ENCODE results near the gene TMEM117. TPM values are rescaled to one million over a fixed set of nuclear protein-coding genes. Genes with fewer than 3 reads are reported as not detected.

TMEM117 gene
- total and polyA plus RNA-seq, 8 donors, result 1.8 to 6.1 (median 4.0) TPM

DNA sequence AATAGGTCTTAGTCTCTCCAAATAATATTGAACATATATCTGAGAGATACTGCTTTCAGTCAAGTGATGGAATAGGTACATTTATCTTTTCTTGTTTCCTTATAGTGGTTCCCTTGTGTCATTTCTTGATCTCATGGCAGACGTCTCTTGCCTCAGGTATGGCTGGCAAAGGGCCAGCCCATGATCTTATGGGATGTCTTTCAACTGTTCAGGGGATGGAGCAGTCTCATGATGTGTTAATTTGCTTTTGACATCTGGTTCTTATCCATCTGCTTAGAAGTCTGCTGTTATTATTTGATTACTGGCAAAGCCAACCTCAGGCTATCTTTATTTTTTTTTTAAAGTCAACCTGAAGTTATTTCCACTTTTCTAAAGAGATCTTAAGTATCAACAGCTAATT, 262.9 kb downstream of the TMEM117 start:
- TF ChIP-seq, protein P1, sequence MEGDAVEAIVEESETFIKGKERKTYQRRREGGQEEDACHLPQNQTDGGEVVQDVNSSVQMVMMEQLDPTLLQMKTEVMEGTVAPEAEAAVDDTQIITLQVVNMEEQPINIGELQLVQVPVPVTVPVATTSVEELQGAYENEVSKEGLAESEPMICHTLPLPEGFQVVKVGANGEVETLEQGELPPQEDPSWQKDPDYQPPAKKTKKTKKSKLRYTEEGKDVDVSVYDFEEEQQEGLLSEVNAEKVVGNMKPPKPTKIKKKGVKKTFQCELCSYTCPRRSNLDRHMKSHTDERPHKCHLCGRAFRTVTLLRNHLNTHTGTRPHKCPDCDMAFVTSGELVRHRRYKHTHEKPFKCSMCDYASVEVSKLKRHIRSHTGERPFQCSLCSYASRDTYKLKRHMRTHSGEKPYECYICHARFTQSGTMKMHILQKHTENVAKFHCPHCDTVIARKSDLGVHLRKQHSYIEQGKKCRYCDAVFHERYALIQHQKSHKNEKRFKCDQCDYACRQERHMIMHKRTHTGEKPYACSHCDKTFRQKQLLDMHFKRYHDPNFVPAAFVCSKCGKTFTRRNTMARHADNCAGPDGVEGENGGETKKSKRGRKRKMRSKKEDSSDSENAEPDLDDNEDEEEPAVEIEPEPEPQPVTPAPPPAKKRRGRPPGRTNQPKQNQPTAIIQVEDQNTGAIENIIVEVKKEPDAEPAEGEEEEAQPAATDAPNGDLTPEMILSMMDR (IDR thresholded peaks at IDR 0.05), result no peak
- FAIRE-seq, result no peak
- Histone ChIP-seq H3K4me1 (no peaks in the 10 kb centered on the region), H3K27ac (no peak overlapping the region), H3K36me3 (no peaks in the 10 kb centered on the region), H3K9me3 (no peaks in the 10 kb centered on the region), H3K27me3 (no peaks in the 10 kb centered on the region), H3K4me3 (no peak overlapping the region)
- WGBS, 2 donors, result 41% methylated on average over 1 of the region's 1 CpG
- intact Hi-C loops (cut with DNase I), result no loop called here
- no peak for ATAC-seq
- peak in 1 of 6 donors; percentile 11 for DNase-seq

- no peak for ATAC-seq
- H3K9me3 ChIP-seq, result no peaks in the 10 kb centered on the region
- no peak for DNase-seq
- no peak overlapping the region for H3K27ac ChIP-seq
- intact Hi-C loops (cut with DNase I), result no loop called here
- no peak overlapping the region for H3K4me3 ChIP-seq
- no peak for FAIRE-seq
- H3K27me3 ChIP-seq, result no peaks in the 10 kb centered on the region
- TF ChIP-seq, protein P1 (IDR thresholded peaks at IDR 0.05), result no peak
- WGBS, 2 donors, result 92 to 94% methylated on average over 1 of the region's 1 CpG
- H3K36me3 ChIP-seq, result no peaks in the 10 kb centered on the region
- no peaks in the 10 kb centered on the region for H3K4me1 ChIP-seq
These were observed 263.6 kb downstream of the TMEM117 start for GRCh38 chr12:44099486-44099885.

DNA sequence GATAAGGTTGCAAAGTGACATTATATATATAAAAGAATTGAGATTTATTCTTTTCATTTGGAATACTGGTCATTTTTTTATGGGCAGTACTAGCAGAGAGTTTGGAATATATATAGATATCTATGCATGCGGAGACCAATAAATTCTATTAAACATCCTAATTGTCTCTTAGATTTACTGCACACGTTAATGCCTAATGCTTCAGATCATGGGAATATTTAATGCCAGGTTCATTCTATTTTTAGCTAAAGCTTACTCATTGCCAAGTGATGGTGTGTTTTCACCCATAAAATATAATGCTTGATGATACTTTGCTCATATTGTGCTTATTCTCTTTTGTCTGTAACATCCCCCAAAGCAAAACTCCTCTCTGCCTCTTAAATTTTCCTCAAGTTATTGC, 264.4 kb downstream of the TMEM117 start:
- Histone ChIP-seq H3K27ac (no peak overlapping the region), H3K27me3 (no peaks in the 10 kb centered on the region), H3K4me1 (no peaks in the 10 kb centered on the region), H3K4me3 (no peak overlapping the region), H3K9me3 (no peaks in the 10 kb centered on the region), H3K36me3 (no peaks in the 10 kb centered on the region)
- ATAC-seq (no peak), FAIRE-seq (no peak), DNase-seq (no peak)
- TF ChIP-seq, protein P1 (IDR thresholded peaks at IDR 0.05), result no peak
- intact Hi-C loops (cut with DNase I), result no loop called here
- WGBS, 2 donors, result 92 to 96% methylated on average over 2 of the region's 2 CpGs

- no peak overlapping the region for H3K27ac ChIP-seq
- H3K4me3 ChIP-seq, result no peak overlapping the region
- no peak for ATAC-seq
- TF ChIP-seq, protein P1 (IDR thresholded peaks at IDR 0.05), result no peak
- no peaks in the 10 kb centered on the region for H3K36me3 ChIP-seq
- 94 to 95% methylated on average over 4 of the region's 4 CpGs for WGBS, 2 donors
- no peaks in the 10 kb centered on the region for H3K27me3 ChIP-seq
- DNase-seq, result no peak
- no peaks in the 10 kb centered on the region for H3K9me3 ChIP-seq
- intact Hi-C loops (cut with DNase I), result no loop called here
- H3K4me1 ChIP-seq, result no peaks in the 10 kb centered on the region
- FAIRE-seq, result no peak
These were observed 265.6 kb downstream of the TMEM117 start for GRCh38 chr12:44101475-44101874.

GRCh38 chr12:44114906-44115305, 279.0 kb downstream of the TMEM117 start:
- no peaks in the 10 kb centered on the region for H3K36me3 ChIP-seq
- no peaks in the 10 kb centered on the region for H3K9me3 ChIP-seq
- no peak for DNase-seq
- no peak overlapping the region for H3K27ac ChIP-seq
- H3K27me3 ChIP-seq, result no peaks in the 10 kb centered on the region
- WGBS, 2 donors, result 96 to 97% methylated on average over 2 of the region's 2 CpGs
- no peaks in the 10 kb centered on the region for H3K4me1 ChIP-seq
- no peak for ATAC-seq
- TF ChIP-seq, protein P1 (IDR thresholded peaks at IDR 0.05), result no peak
- intact Hi-C loops (cut with DNase I), result no loop called here
- no peak overlapping the region for H3K4me3 ChIP-seq
- no peak for FAIRE-seq

Measured in pancreas (tissue), 10 donors.